ENCODE results near the gene GPRC5B. TPM values are rescaled to one million over a fixed set of nuclear protein-coding genes. Genes with fewer than 3 reads are reported as not detected.

GPRC5B gene
- total and polyA plus RNA-seq, 7 experiments from 2014 or later: 0.15 to 9.8 (median 4.8) TPM

DNA sequence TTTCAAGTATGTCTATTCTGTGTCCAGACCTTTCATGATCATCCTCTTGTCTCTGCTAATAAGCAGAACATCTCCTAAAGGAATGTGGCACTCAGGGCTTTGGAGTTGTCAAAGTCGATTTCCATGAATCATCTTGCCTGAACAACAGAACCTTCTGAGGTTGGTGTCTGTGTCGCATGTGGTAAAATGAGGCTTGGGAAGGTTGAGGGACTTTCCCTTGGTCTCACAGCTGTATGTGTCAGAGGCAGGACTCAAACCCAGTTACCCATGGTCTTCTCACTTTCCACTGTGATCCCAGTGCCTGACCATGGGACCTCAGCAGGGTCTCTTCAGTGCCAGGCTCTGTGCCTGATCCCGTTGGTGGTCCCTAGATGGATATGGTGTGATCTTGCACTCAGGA, 4.2 kb upstream of the GPRC5B start:
- Histone ChIP-seq H3K27me3 (ENCODE audit: control insufficient read depth in 2 of 2, insufficient read depth in 2 of 2, low read length in 2 of 2) (peaks cover 0 to 7% of the 10 kb centered on the region in 2 donors), H3K9me3 (ENCODE audit: control insufficient read depth in 2 of 3, low read length in 3 of 3) (no peaks in the 10 kb centered on the region), H3K27ac (ENCODE audit: low read depth, low read length) (no peak overlapping the region), H3K4me3 (ENCODE audit: low read length) (no peak overlapping the region), H3K36me3 (ENCODE audit: control insufficient read depth in 2 of 3, insufficient read depth in 3 of 3, low read length in 3 of 3) (no peaks in the 10 kb centered on the region), H3K4me1 (ENCODE audit: control insufficient read depth in 2 of 2, insufficient read depth in 2 of 2, low read length in 2 of 2) (peaks cover 9 to 13% of the 10 kb centered on the region in 2 donors)
- peaks cover 4 to 20% (median 13%) of the 10 kb centered on the region in 5 donors for H3K27me3 Mint-ChIP-seq
- no peaks in the 10 kb centered on the region for H3K9me3 Mint-ChIP-seq
- no peak for ATAC-seq
- H3K27ac Mint-ChIP-seq: no peak overlapping the region
- intact Hi-C loops (cut with micrococcal nuclease): loop anchor here in 1 of 2 donors (5.0 kb wide), 1 partner anchor 802 kb away; no protein-coding TSS in a partner anchor
- H3K36me3 Mint-ChIP-seq: no peaks in the 10 kb centered on the region
- DNase-seq: no peak
- no peak overlapping the region for H3K4me3 Mint-ChIP-seq
- ChIA-PET POLR2A (no interaction called here), CTCF (interaction anchor here (0.6 to 4.6 kb wide), 5 partner anchors 10 to 289 kb away, joined by 3 to 49 read pairs (median 3); no protein-coding TSS in a partner anchor)
- H3K4me1 Mint-ChIP-seq: peaks cover 5 to 18% (median 16%) of the 10 kb centered on the region in 7 donors

DNA sequence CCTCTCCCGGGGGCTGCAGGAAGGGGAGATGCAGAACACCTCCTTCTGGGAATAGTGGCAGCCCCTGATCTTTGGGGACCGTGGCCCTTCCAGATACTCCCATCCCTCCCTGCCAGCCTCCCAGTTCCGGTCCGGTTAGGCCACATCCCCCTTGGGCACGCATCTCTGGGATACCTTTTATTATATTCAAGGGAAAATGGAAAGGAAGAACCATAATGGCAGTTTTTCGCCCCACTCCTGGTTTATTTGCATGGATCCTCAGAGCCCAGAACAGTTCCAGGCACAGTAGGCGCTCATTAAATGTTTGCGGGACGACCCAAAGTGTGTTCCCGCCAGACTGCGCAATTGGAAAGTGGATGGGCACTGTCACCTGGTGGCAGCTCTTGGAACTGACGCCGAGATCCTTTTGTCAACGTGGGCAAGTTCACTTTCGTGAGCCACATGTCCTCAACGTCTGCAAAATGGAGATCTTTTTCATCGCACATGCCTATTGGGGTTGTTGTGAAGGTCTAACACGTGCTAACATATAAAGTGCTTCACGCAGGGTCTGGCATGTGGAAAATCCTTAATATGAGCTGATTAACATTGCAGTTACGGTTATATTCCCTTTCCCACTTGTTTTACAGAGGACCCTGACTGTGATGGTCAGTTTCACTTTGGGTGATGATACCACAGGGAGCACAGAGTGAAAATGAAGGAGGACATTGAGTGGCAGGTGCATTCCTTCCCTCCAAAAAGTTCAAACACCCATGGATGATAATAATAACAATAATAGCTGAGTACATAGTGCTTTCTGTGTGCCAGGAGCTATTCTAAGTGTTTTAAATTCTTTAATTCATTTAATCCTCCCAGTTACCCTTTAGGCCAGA, 1.7 kb upstream of the GPRC5B start:
- Mint-ChIP-seq H3K36me3 (no peaks in the 10 kb centered on the region), H3K27me3 (peaks cover 4 to 39% (median 13%) of the 10 kb centered on the region in 5 donors), H3K4me1 (peaks cover 12 to 26% (median 22%) of the 10 kb centered on the region in 7 donors), H3K9me3 (no peaks in the 10 kb centered on the region), H3K4me3 (peak overlapping the region; percentile 84 to 96 (median 90)), H3K27ac (peak overlapping the region in 6 of 9 donors; percentile 17 to 72 (median 52))
- H3K27ac ChIP-seq (ENCODE audit: low read depth, low read length): no peak overlapping the region
- no peaks in the 10 kb centered on the region for H3K36me3 ChIP-seq (ENCODE audit: control insufficient read depth in 2 of 3, insufficient read depth in 3 of 3, low read length in 3 of 3)
- ChIA-PET CTCF (interaction anchor here (0.7 to 4.6 kb wide), 12 partner anchors 45 to 331 kb away, joined by 3 to 49 read pairs (median 4); partner anchors contain the start of gene VPS35L), POLR2A (interaction anchor here (0.6 to 1.4 kb wide), 3 partner anchors 195 to 331 kb away, joined by 3 to 4 read pairs (median 4); partner anchors contain the start of gene VPS35L)
- intact Hi-C loops (cut with micrococcal nuclease): loop anchor here (1.0 to 5.0 kb wide), 7 partner anchors 258 to 799 kb away; partner anchors contain the start of gene VPS35L (in 1 of the 2)
- no peaks in the 10 kb centered on the region for H3K9me3 ChIP-seq (ENCODE audit: control insufficient read depth in 2 of 3, low read length in 3 of 3)
- ATAC-seq: peak; percentile 78
- peaks cover 9 to 23% of the 10 kb centered on the region in 2 donors for H3K4me1 ChIP-seq (ENCODE audit: control insufficient read depth in 2 of 2, insufficient read depth in 2 of 2, low read length in 2 of 2)
- DNase-seq: peak; percentile 66 to 85 (median 78)
- peak overlapping the region; percentile 70 for H3K4me3 ChIP-seq (ENCODE audit: low read length)
- H3K27me3 ChIP-seq (ENCODE audit: control insufficient read depth in 2 of 2, insufficient read depth in 2 of 2, low read length in 2 of 2): peaks cover 0 to 12% of the 10 kb centered on the region in 2 donors

DNA sequence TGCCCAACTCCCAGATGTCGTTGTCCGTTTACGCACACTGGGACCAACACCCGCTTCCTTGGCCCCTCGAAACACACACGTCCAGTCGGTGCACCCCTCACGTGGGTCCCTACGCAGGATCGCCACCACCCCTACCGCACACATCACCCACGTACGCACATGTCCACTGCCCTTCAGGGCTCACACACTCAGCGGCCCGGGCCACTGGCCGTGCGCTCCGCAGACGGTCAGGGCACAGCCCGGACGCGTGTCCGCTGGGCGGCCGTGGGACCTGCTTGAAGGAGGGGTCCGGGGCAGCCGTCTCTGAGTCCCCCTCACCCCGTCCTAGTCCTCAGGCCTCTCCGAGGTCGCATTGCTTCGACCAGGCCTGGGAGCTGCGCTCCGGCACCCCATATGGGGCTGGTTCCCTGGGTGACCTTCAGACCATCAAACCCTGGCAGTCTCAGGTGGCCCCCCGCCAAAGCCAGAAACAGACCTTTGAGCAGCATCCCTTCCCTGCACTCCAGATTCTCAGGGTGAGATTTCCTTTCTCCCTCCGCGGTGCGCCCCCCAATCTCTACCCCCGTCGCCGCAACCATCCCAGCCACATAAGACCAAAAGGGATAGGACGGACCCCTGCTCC, 914 bp upstream of the GPRC5B start:
- Mint-ChIP-seq H3K27ac (peak overlapping the region in 7 of 9 donors; percentile 9 to 86 (median 57)), H3K4me3 (peak overlapping the region; percentile 84 to 96 (median 90)), H3K27me3 (peaks cover 4 to 43% (median 13%) of the 10 kb centered on the region in 5 donors), H3K4me1 (peaks cover 12 to 29% (median 22%) of the 10 kb centered on the region in 7 donors), H3K9me3 (no peaks in the 10 kb centered on the region), H3K36me3 (no peaks in the 10 kb centered on the region)
- H3K36me3 ChIP-seq (ENCODE audit: control insufficient read depth in 2 of 3, insufficient read depth in 3 of 3, low read length in 3 of 3): no peaks in the 10 kb centered on the region
- peak overlapping the region; percentile 70 for H3K4me3 ChIP-seq (ENCODE audit: low read length)
- intact Hi-C loops (cut with micrococcal nuclease): loop anchor here (1.0 to 5.0 kb wide), 8 partner anchors 167 to 798 kb away; partner anchors contain the start of genes IQCK (in 2 of the 2), KNOP1 (in 2 of the 2) and VPS35L (in 1 of the 2)
- peaks cover 9 to 23% of the 10 kb centered on the region in 2 donors for H3K4me1 ChIP-seq (ENCODE audit: control insufficient read depth in 2 of 2, insufficient read depth in 2 of 2, low read length in 2 of 2)
- peak in 3 of 9 donors; percentile 13 to 29 (median 14) for DNase-seq
- H3K27me3 ChIP-seq (ENCODE audit: control insufficient read depth in 2 of 2, insufficient read depth in 2 of 2, low read length in 2 of 2): peaks cover 0 to 12% of the 10 kb centered on the region in 2 donors
- peak overlapping the region; percentile 39 for H3K27ac ChIP-seq (ENCODE audit: low read depth, low read length)
- H3K9me3 ChIP-seq (ENCODE audit: control insufficient read depth in 2 of 3, low read length in 3 of 3): no peaks in the 10 kb centered on the region
- ATAC-seq: no peak
- CTCF ChIA-PET: interaction anchor here (1.4 to 4.6 kb wide), 3 partner anchors 286 to 305 kb away, joined by 4 to 49 read pairs (median 5); no protein-coding TSS in a partner anchor
- POLR2A ChIA-PET: interaction anchor here (1.4 kb wide), 1 partner anchor 330 kb away, joined by 4 read pairs; the partner anchor contains the start of gene VPS35L

DNA sequence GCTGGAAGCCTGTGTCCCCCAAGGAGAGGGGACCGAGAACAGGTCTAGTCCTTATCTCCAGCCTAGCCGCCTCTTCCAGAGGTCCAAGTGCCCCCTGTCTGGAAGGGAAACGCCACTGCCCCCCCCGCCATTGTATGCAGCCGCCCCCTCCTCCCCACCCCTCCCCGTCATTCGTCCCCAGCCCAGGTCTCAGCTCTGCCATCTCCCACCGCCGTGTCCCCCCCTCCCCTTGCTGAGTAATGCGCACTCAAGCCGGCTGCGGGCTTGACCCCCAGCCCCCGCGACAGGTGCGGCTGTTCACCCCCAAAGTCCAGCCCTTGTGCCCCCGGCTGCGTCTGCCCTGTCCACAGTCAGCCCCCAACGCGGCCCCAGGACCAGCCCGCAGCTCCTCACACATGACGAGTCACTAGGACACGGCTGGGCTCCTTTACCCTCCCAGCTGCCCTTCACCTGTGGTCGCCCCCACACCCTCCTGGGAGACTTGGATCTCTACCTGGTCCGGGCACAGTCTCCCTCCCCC, 622 bp downstream of the GPRC5B start:
- ChIA-PET POLR2A (no interaction called here), CTCF (interaction anchor here (1.1 to 1.6 kb wide), 2 partner anchors 282 to 329 kb away, joined by 3 to 8 read pairs; partner anchors contain the start of gene VPS35L)
- H3K27ac Mint-ChIP-seq: no peak overlapping the region
- Histone ChIP-seq H3K36me3 (ENCODE audit: control insufficient read depth in 2 of 3, insufficient read depth in 3 of 3, low read length in 3 of 3) (no peaks in the 10 kb centered on the region), H3K9me3 (ENCODE audit: control insufficient read depth in 2 of 3, low read length in 3 of 3) (no peaks in the 10 kb centered on the region), H3K27ac (ENCODE audit: low read depth, low read length) (peak overlapping the region; percentile 45), H3K27me3 (ENCODE audit: control insufficient read depth in 2 of 2, insufficient read depth in 2 of 2, low read length in 2 of 2) (peaks cover 0 to 12% of the 10 kb centered on the region in 2 donors), H3K4me1 (ENCODE audit: control insufficient read depth in 2 of 2, insufficient read depth in 2 of 2, low read length in 2 of 2) (peaks cover 9 to 23% of the 10 kb centered on the region in 2 donors), H3K4me3 (ENCODE audit: low read length) (peak overlapping the region; percentile 51)
- intact Hi-C loops (cut with micrococcal nuclease): loop anchor here (1.0 to 2.0 kb wide), 2 partner anchors 165 to 817 kb away; partner anchors contain the start of genes IQCK (in 2 of the 2), KNOP1 (in 2 of the 2) and COQ7 (in 1 of the 2)
- no peaks in the 10 kb centered on the region for H3K36me3 Mint-ChIP-seq
- DNase-seq (no peak), ATAC-seq (no peak)
- peak overlapping the region; percentile 72 to 96 (median 82) for H3K4me3 Mint-ChIP-seq
- peaks cover 4 to 43% (median 13%) of the 10 kb centered on the region in 5 donors for H3K27me3 Mint-ChIP-seq
- H3K9me3 Mint-ChIP-seq: no peaks in the 10 kb centered on the region
- H3K4me1 Mint-ChIP-seq: peaks cover 12 to 29% (median 22%) of the 10 kb centered on the region in 7 donors

DNA sequence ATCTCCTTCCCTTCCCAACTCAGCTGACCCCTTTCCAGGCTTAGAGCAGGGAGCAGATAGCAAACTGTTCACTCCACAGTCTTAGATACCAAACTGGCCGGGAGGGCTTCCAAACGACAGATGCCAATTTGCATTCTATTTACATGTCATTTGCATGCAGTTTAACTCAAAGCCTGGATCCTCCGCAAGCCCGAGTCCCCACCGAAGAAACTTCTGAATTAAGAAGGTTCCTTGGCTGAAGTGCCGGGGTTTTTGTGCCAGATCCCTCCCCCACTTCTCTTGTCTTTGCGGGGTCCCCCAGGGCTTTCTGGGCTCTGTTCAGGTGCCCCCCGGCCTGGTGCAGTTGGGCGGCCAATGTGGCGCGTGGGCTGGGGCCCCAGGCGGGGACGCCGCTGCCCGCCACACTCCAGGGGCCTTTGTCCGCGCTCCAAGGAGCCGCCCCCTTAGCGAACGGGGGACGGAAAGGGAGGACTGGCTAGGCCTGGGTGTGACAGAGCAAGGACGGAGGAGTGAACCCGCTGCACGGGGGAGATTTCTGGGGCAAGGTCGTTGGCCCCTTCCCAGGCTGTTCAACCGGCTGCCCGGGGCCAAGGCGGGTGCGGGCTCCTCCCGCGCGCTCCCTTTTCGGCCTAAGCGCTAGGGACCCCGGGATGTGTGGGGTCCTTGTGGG, 1.2 kb downstream of the GPRC5B start:
- no peaks in the 10 kb centered on the region for H3K9me3 ChIP-seq (ENCODE audit: control insufficient read depth in 2 of 3, low read length in 3 of 3)
- Mint-ChIP-seq H3K27me3 (peaks cover 4 to 43% (median 13%) of the 10 kb centered on the region in 5 donors), H3K4me3 (peak overlapping the region; percentile 72 to 96 (median 82)), H3K27ac (peak overlapping the region in 1 of 9 donors; percentile 5), H3K36me3 (peaks cover 0 to 3% (median 0%) of the 10 kb centered on the region in 5 donors), H3K9me3 (no peaks in the 10 kb centered on the region), H3K4me1 (peaks cover 12 to 29% (median 22%) of the 10 kb centered on the region in 7 donors)
- no peaks in the 10 kb centered on the region for H3K36me3 ChIP-seq (ENCODE audit: control insufficient read depth in 2 of 3, insufficient read depth in 3 of 3, low read length in 3 of 3)
- CTCF ChIA-PET: interaction anchor here (1.6 kb wide), 1 partner anchor 328 kb away, joined by 8 read pairs; the partner anchor contains the start of gene VPS35L
- no peak overlapping the region for H3K27ac ChIP-seq (ENCODE audit: low read depth, low read length)
- DNase-seq (peak in 3 of 9 donors; percentile 10 to 20 (median 18)), ATAC-seq (no peak)
- H3K4me3 ChIP-seq (ENCODE audit: low read length): peak overlapping the region; percentile 43
- POLR2A ChIA-PET: no interaction called here
- intact Hi-C loops (cut with micrococcal nuclease): no loop called here
- peaks cover 0 to 12% of the 10 kb centered on the region in 2 donors for H3K27me3 ChIP-seq (ENCODE audit: control insufficient read depth in 2 of 2, insufficient read depth in 2 of 2, low read length in 2 of 2)
- peaks cover 9 to 23% of the 10 kb centered on the region in 2 donors for H3K4me1 ChIP-seq (ENCODE audit: control insufficient read depth in 2 of 2, insufficient read depth in 2 of 2, low read length in 2 of 2)
